HTR-8/SVneo (cell line): ENCODE measurements around the gene CCDC33.

ENCODE experiments used
- DNase-seq: peaks from one replicate; pipeline ENCODE4 v3.0.0; 2011; ENCODE audit warnings: low spot score, mixed read lengths; ENCODE audit not compliant: insufficient read length
- FAIRE-seq: peaks from 2 replicates; lab custom pipeline; 2011; peaks lifted over from hg19 to GRCh38; lab: Jason Lieb, UNC

Gene CCDC33

GRCh38 chr15:74373731-74374647 is 137.9 kb downstream of the CCDC33 start:
- DNase-seq (peak; percentile 90), FAIRE-seq (peak; percentile 58)

- no peak for FAIRE-seq
- DNase-seq, result no peak
Measured at GRCh38 chr15:74374648-74375302, 138.6 kb downstream of the CCDC33 start.

GRCh38 chr15:74375303-74375693 is 139.2 kb downstream of the CCDC33 start:
- no peak for FAIRE-seq
- peak; percentile 75 for DNase-seq

GRCh38 chr15:74376226-74376625 is 140.1 kb downstream of the CCDC33 start:
- no peak for FAIRE-seq
- no peak for DNase-seq

GRCh38 chr15:74376825-74377581 is 140.9 kb downstream of the CCDC33 start:
- FAIRE-seq (no peak), DNase-seq (no peak)

- DNase-seq (no peak), FAIRE-seq (no peak)
Measured at GRCh38 chr15:74377831-74378766, 142.0 kb downstream of the CCDC33 start.

GRCh38 chr15:74378848-74379247 is 142.7 kb downstream of the CCDC33 start:
- DNase-seq, result no peak
- no peak for FAIRE-seq

GRCh38 chr15:74380361-74381189 is 144.4 kb downstream of the CCDC33 start:
- DNase-seq, result no peak
- no peak for FAIRE-seq

- no peak for FAIRE-seq
- no peak for DNase-seq
Measured at GRCh38 chr15:74381190-74381453, 145.0 kb downstream of the CCDC33 start.

GRCh38 chr15:74381481-74381880 is 145.4 kb downstream of the CCDC33 start:
- no peak for DNase-seq
- FAIRE-seq, result no peak

GRCh38 chr15:74382004-74382816 is 146.1 kb downstream of the CCDC33 start:
- no peak for FAIRE-seq
- peak; percentile 91 for DNase-seq

GRCh38 chr15:74383286-74383685 is 147.2 kb downstream of the CCDC33 start:
- FAIRE-seq (no peak), DNase-seq (no peak)

GRCh38 chr15:74383695-74384565 is 147.8 kb downstream of the CCDC33 start:
- no peak for DNase-seq
- FAIRE-seq, result no peak

GRCh38 chr15:74384566-74384880 is 148.4 kb downstream of the CCDC33 start:
- no peak for FAIRE-seq
- no peak for DNase-seq

GRCh38 chr15:74384881-74385643 is 148.9 kb downstream of the CCDC33 start:
- no peak for FAIRE-seq
- DNase-seq, result no peak

GRCh38 chr15:74385733-74386132 is 149.6 kb downstream of the CCDC33 start:
- DNase-seq, result no peak
- FAIRE-seq, result no peak
